Peyer's patch (tissue), 4 donors: Measurements from ENCODE around the gene ATOH8.

Source experiments
- POLR2A ChIP-seq, 2 donors: fragments of 450-650 bp; IDR thresholded peaks; one replicate each; pipeline ENCODE4 v1.5.1; 2017; ENCODE audit warnings: antibody characterized with exemption in 2 of 2, mild to moderate bottlenecking in 2 of 2, moderate library complexity in 2 of 2
- TF ChIP-seq, protein P1 (sequence below), 6 experiments: fragments of 450-650 bp in 4 of 6; fragments of 200-600 bp in 2 of 6; sonication (generic) in 1 of 6; IDR thresholded peaks; one replicate each; pipeline ENCODE4 v1.5.1; 2017 to 2019; ENCODE audit warnings: antibody characterized with exemption in 6 of 6, mild to moderate bottlenecking in 3 of 6, moderate library complexity in 1 of 6

- TF ChIP-seq, protein P1, sequence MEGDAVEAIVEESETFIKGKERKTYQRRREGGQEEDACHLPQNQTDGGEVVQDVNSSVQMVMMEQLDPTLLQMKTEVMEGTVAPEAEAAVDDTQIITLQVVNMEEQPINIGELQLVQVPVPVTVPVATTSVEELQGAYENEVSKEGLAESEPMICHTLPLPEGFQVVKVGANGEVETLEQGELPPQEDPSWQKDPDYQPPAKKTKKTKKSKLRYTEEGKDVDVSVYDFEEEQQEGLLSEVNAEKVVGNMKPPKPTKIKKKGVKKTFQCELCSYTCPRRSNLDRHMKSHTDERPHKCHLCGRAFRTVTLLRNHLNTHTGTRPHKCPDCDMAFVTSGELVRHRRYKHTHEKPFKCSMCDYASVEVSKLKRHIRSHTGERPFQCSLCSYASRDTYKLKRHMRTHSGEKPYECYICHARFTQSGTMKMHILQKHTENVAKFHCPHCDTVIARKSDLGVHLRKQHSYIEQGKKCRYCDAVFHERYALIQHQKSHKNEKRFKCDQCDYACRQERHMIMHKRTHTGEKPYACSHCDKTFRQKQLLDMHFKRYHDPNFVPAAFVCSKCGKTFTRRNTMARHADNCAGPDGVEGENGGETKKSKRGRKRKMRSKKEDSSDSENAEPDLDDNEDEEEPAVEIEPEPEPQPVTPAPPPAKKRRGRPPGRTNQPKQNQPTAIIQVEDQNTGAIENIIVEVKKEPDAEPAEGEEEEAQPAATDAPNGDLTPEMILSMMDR (IDR thresholded peaks at IDR 0.05), result no peak
- no peak for TF ChIP-seq POLR2A (IDR thresholded peaks at IDR 0.05)
These were observed 11.4 kb downstream of the ATOH8 start for GRCh38 chr2:85765081-85765731.
